HCT116 (cell line): ENCODE data around the gene PYCR2.

Source experiments
- CBX3 ChIP-seq: IDR thresholded peaks from 2 replicates; pipeline ENCODE4 v1.6.1; 2012; ENCODE audit warnings: low read depth
- CTCF ChIP-seq, 3 experiments: fragments of 200-600 bp in 1 of 3; sonication (generic) in 1 of 3; IDR thresholded peaks in 2 of 3; conservative IDR thresholded peaks in 1 of 3; 2 replicates each; pipeline ENCODE4 v1.5.1; 2012 to 2017; ENCODE audit warnings: low read depth in 2 of 3, low read length in 2 of 3, antibody characterized with exemption in 1 of 3, borderline replicate concordance in 1 of 3, control low read depth in 1 of 3, mild to moderate bottlenecking in 1 of 3, mixed read lengths in 1 of 3, mixed run types in 1 of 3, moderate library complexity in 1 of 3; ENCODE audit not compliant: insufficient read depth in 1 of 3
- EZH2 ChIP-seq: fragments of 200-600 bp; sonication (generic); IDR thresholded peaks from 2 replicates; pipeline ENCODE4 v1.6.1; 2017; ENCODE audit warnings: antibody characterized with exemption, mixed run types
- JUND ChIP-seq: IDR thresholded peaks from 2 replicates; pipeline ENCODE4 v1.6.1; 2012
- POLR2A ChIP-seq: IDR thresholded peaks from 2 replicates; pipeline ENCODE4 v1.7.0; 2011; ENCODE audit warnings: borderline replicate concordance; ENCODE audit not compliant: insufficient read depth, insufficient read length; ENCODE audit errors: extremely low read depth
- POLR2AphosphoS5 ChIP-seq: IDR thresholded peaks from 2 replicates; pipeline ENCODE4 v1.6.1; 2011; ENCODE audit warnings: mild to moderate bottlenecking, low read depth, low read length, moderate library complexity
- RAD21 ChIP-seq: IDR thresholded peaks from 2 replicates; pipeline ENCODE4 v1.6.1; 2012; ENCODE audit warnings: low read depth, mild to moderate bottlenecking
- REST ChIP-seq: IDR thresholded peaks from 2 replicates; pipeline ENCODE4 v1.6.1; 2012; ENCODE audit warnings: low read depth
- YY1 ChIP-seq: IDR thresholded peaks from 2 replicates; pipeline ENCODE4 v1.6.1; 2011; ENCODE audit warnings: low read length, low read depth, moderate library complexity, mild to moderate bottlenecking; ENCODE audit not compliant: insufficient replicate concordance; ENCODE audit errors: extremely low read depth
- ZBTB33 ChIP-seq: IDR thresholded peaks from 2 replicates; pipeline ENCODE4 v1.6.1; 2011; ENCODE audit warnings: mild to moderate bottlenecking, low read length, moderate library complexity; ENCODE audit not compliant: insufficient replicate concordance; ENCODE audit errors: extremely low read depth
- TF ChIP-seq, protein P1 (sequence below): IDR thresholded peaks from 2 replicates; pipeline ENCODE4 v1.6.1; 2012

- TF ChIP-seq POLR2AphosphoS5 (no peak), CTCF (IDR thresholded peaks at IDR 0.05 in 2 of 3, conservative IDR thresholded peaks at IDR 0.05 in 1 of 3; ENCODE audit: borderline replicate concordance in 1 of 3, insufficient read depth in 1 of 3, low read depth in 2 of 3, low read length in 2 of 3) (no peak), JUND (no peak), REST (no peak), CBX3 (no peak), RAD21 (no peak), EZH2 (no peak), POLR2A (no peak), ZBTB33 (no peak), YY1 (no peak)
- TF ChIP-seq, protein P1, sequence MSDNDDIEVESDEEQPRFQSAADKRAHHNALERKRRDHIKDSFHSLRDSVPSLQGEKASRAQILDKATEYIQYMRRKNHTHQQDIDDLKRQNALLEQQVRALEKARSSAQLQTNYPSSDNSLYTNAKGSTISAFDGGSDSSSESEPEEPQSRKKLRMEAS: no peak
Observed at GRCh38 chr1:225914391-225914790, 9.7 kb downstream of the PYCR2 start.
